Epithelial cell of proximal tubule (primary cell): Measurements from ENCODE around the gene EFCAB11. TPM values are rescaled to one million over a fixed set of nuclear protein-coding genes. Genes with fewer than 3 reads are reported as not detected.

Experiments used
- DNase-seq: peaks from one replicate; pipeline ENCODE4 v3.0.0-alpha.2; 2011; ENCODE audit warnings: low read depth
- H3K4me3 ChIP-seq: 2 replicates; pipeline ENCODE4 v1.5.1; 2011; ENCODE audit warnings: low read depth, mild to moderate bottlenecking, low read length
- CTCF ChIP-seq: conservative IDR thresholded peaks from 2 replicates; pipeline ENCODE4 v1.5.1; 2012; ENCODE audit warnings: low read depth, mild to moderate bottlenecking, low read length
- total RNA-seq: library from RNA; depleted of rRNA; stranded (reverse); fragments of >200 nt; gene quantifications from 2 replicates; pipeline ENCODE4 v1.2.3, GENCODE V29; 2015

The EFCAB11 gene
- total RNA-seq, result 11.4 and 17.4 TPM in 2 replicates

DNA sequence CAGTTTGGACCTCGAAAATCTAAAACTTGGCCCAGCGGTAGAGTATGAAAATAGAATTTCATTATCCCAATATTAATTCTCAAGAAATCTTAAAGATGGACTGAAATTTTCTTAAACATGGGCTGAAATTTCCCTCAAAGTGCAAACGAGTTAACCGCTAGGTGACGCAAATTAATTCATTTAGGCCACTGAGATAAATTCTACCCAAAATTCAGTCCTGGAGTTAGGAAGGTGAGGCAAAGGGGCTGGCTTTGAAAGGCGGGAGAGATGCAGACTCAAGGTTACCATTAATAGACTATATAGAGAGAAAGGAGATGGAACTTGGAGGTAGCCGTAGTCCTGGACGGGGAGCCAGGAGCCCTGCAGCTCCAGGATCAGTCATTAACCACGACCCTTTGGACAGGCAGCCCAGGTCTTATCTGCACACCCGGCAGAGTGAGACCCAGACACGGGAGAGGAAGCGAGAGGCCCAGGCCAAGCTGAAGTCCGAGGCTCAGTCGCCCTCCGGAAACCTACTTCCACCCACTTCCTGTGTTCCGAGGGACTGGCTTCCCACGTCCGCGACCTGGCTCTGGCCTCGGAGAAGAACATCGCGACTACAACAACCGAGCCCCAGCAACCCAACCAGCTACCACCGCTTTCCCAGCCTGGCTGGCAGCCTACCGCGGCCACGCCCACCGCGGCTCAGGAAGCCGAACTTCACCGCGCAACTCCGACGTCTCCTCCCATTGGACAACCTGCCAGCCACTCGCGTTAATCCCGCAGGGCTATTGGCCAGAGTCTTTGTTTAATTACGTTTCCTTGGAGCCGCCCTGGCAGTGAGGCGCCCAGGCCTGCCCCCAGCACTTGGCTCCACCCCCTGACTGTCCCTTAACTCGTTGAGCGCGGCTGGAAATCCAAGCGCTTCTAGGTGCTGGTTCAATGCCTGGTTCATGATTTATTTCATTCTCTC, at the start of gene EFCAB11:
TSS of gene EFCAB11 (minus strand) at position 661 of the 952 bp plus-strand sequence. CDS start at position 591, 70 bp downstream.
- DNase-seq, result peak; percentile 80
- peak; percentile 38 for TF ChIP-seq CTCF
- peak within 1 kb of the TSS; percentile 82 for H3K4me3 ChIP-seq

DNA sequence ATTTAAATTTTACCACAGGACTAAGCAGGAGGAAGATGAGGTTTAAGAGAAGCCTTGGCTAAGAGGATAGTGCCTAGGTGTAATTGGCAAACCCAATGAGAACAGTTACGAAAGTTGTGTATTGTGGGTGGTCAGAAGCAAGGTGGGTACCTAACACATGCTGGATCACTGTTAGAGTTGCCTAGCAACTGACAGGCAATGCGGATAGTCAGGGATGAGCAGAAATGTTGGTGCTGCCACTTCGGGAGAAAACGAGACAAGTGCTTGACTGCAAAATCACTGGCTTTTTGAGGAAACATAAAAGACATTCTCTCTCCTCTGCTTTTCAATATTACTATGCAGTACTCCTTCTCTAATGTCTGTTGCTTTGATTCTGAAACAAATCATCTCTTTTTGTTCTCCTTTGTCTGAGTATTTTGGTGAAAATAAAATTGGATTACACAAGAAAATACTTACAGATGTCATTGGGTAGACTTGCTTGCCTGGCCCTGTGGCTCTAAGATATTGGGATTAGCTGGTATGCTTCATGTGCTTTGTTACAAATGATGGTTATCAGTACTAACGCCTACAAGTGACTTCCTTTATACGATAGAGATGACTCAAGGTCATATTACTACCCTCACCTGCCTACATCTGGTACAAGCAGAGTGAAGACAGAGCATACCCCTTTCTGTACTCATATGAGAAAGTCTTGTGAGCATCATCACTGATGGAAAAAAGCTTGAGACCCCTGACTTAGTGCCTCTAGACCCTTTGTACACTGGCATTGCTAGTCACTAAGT, 49.2 kb upstream of the EFCAB11 start:
- no peak for DNase-seq
- no peak overlapping the region for H3K4me3 ChIP-seq
- TF ChIP-seq CTCF, result no peak

- TF ChIP-seq CTCF, result no peak
- H3K4me3 ChIP-seq, result no peak overlapping the region
- no peak for DNase-seq
Measured at GRCh38 chr14:90000935-90001334, 46.4 kb upstream of the EFCAB11 start.

- no peak overlapping the region for H3K4me3 ChIP-seq
- no peak for DNase-seq
- no peak for TF ChIP-seq CTCF
Measured at GRCh38 chr14:89996963-89997362, 42.4 kb upstream of the EFCAB11 start.

GRCh38 chr14:89992273-89992672, 37.7 kb upstream of the EFCAB11 start:
- no peak for DNase-seq
- H3K4me3 ChIP-seq, result no peak overlapping the region
- TF ChIP-seq CTCF, result no peak

GRCh38 chr14:89990623-89991275, 36.2 kb upstream of the EFCAB11 start:
- no peak overlapping the region for H3K4me3 ChIP-seq
- DNase-seq, result no peak
- TF ChIP-seq CTCF, result no peak
